ENCODE measurements around the gene C4B.

Gene C4B

DNA sequence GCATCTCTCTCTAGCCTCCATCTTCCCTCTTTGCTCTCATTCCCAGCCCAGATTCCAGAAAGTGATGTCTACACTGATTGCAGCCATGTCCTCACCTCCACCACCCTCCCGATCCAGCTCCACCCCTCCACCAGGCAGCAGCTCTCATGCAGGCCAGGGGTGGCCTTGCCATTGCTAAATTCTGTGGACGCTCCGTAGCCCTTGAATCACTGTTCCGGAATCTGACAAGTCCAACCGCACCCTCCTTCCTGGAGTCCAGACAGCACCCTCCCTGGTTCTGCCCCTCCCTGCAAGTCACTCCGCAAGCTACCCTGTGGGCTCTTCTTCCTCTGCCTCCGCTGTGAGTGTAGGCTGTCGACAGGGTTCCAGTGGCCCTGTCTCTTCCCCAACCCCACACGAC, 68.3 kb downstream of the C4B start:
- DNase-seq (ENCODE audit: low spot score): no peak

DNA sequence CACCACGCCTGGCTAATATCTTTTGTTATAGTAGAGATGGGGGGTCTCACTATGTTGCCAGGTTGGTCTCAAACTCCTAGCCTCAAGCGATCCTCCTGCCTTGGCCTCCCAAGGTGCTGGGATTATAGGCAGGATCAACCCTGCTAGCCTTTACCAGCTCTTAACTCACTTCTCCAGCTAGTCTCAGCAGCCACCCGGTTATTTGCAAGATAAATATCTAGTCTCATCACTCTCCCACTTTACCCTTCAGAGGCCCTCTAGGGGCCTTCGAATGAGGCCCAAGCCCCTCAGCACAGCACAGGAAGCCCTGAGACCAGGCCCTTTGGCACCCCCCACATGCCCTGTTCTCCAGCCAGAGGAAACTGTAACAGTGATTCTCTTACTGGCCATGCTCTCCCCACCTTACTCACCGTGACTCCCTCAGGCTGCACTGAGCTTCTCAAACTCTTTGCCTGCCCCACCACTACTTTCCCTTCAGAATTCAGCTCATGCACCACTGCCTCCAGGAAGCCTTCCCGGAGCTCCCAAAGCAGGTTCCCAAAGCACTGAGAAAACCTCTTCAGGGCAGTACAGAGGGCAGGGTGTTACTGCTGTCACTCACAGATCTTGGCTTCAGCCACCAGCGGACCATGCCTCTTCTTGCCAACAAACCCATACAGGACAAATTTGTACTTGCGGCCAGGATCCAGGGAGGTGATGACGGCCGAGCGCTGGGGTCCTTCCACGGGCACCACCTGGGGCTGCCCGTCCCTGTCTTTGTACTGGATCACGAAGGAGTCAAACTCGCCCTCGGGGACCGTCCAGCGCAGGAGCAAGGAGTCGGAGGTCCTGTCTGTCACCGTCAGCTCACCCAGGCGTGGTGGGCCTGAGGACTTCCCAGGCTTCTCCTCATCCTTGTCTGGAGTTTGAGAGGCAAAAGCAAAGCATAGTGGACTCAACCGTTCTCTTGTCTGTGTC, 69.5 kb downstream of the C4B start:
- no peak for DNase-seq (ENCODE audit: low spot score)

DNA sequence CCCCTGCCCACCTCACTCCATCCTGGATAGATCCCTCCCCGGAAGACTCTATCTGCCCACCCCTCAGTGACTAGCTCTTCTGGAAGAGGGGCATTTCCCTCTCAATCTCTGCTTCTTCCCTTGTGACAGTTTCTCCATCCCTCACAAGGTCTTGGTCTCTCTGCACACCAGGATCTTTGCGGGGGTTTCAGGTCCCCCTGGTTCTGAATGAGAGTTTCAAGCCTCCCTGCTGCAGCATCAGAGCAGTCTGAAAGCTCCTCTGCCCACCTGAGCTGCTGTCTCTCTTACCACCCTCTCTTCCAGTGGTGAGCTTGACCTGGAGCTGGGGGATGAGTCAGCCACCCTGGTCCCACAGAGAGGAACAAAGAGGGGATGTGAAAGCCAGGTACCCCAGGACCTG, 70.2 kb downstream of the C4B start:
- DNase-seq (ENCODE audit: low spot score): no peak
